NCI-H2171 treated with DMSO at 0.1 percent for 48 hours (cell line): ENCODE measurements around the gene THOC5.
"Not testable (repeated sequence)": the region's sequence is repeated elsewhere in the genome, so short reads cannot be mapped to it uniquely, and the experiment has no call there.

Experiments
- DNase-seq: peaks from one replicate; lab custom pipeline; 2025; lab: John Stamatoyannopoulos, UW

Gene THOC5

GRCh38 chr22:29509298-29509697 is 44.3 kb downstream of the THOC5 start:
- DNase-seq = no peak

DNA sequence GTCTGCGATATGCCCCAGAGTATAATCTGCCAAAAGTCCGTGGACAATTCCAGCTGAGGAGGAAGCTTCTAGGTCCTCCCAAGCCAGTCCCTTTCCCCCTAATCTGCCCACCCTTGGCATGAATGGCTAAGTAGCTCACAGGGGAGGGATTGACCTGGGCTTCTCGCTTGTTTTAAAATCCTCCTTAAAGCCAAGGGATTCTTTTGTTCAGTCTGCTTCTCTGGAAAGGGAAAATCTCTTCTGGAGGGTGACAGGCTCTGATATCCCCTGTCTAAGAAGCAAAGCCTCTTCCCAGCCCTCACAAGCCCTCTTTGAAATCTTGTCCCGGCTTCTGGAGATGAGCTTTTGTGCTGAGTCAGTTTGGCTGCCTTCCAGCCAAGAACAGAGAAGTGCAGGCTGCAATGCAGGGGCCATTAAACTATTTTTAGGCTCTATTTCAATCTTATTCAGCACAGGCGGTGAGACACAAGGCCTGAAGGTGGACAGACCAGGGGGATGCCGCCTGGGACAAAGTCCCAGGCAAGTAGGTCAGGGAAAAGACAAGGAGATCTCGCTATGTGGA is 49.7 kb downstream of the THOC5 start:
- DNase-seq = peak; percentile 91

DNA sequence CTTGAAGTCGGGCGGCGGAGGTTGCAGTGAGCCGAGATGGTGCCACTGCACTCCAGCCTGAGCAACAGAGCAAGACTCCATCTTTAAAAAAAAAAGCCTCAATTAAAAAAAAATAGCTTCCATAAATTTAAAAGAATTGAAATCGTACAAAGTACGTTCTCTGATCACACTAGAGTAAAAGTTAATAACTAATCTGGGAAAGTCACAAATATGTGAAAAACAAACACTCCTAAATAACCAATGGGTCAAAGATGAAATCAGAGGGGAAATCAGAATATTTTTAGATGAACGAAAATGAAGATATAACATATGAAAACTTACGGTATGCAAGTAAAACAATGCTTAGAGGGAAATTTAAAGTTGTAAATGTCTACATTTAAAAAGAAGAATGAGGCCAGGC is 53.7 kb downstream of the THOC5 start:
- DNase-seq = no peak

DNA sequence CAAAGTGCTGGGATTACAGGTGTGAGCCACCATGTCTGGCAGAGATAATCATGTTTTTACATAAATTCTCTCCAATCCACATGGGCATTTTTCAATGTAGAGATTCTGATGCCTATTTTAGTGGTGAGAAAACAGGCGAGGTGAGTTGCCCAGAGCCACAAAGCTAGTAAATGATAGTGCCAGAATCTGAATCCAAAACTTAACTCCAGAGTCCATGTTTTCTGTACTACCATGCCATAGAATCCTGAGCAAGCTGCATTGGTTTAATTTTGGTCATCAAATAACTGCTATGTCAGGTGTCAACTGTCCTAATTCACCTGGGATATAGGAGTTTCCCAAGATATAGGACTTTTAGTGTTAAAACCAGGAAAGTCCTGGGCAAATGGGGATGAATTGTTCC is 59.9 kb downstream of the THOC5 start:
- DNase-seq = no peak

DNA sequence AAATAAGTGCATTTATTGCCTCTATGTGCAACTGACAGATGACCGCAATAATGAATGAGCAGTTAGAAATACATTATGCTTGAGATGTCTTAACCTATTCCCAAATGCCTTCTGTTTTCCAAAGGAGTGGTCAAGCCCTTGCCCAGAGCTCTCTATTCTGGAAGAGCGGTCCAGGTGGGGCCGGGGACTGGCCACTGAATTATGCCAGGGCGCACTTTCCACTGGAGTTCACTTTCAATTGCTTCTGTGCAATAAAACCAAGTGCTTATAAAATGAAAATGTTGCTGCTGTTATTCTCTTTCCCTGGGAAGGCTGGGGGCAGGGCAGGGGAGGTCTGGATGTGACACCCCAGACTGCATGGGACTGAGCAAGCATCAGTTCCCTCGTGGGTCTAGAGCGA is 62.5 kb downstream of the THOC5 start:
- DNase-seq = no peak

- DNase-seq = not testable (repeated sequence)
Observed at GRCh38 chr22:29489127-29489780, 64.3 kb downstream of the THOC5 start.

GRCh38 chr22:29487426-29487986 is 66.1 kb downstream of the THOC5 start:
- DNase-seq = no peak

DNA sequence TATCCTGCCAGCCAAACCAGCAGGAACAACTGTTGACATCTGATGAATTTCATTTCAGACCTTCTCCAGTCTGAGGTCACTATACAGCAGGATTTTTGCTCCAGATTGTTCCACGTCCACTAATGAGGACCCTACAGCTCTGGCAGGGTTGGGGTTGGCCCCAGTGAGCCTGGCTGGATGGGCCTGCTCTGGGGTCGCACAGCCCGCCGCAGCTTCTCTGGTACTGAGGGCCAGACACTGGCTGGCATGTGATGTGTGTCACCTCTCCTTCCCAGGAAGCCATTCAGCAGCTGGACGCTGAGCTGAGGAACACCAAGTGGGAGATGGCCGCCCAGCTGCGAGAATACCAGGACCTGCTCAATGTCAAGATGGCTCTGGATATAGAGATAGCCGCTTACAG is 68.1 kb downstream of the THOC5 start:
- DNase-seq = no peak

DNA sequence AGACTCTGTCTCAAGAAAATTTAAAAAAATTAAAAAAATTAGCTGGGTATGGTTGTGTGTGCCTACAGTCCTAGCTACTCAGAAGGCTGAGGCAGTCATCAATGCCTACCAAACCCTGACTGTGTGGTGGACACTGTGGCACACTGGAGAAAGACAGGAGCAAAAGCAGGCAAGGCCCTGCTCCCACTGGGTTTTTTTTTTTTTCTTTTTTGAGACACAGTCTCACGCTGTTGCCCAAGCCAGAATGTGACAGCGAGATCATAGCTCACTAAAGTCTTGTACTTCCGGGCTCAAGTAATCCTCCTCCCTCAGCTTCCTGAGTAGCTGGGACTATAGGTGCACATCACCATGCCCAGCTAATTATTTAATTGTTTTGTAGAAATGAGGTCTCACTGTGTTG is 68.9 kb downstream of the THOC5 start:
- no peak for DNase-seq

DNA sequence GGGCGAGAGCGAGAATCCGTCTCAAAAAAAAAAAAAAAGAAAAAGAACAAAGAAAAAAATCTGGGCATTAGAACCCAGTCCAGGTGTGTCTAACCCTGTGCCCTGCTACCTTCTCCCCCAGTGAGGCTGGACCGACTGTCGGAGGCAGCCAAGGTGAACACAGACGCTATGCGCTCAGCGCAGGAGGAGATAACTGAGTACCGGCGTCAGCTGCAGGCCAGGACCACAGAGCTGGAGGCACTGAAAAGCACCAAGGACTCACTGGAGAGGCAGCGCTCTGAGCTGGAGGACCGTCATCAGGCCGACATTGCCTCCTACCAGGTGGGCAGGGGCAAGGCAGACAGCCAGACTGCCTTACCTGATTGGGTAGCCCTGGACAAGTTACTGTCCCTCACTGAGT is 70.3 kb downstream of the THOC5 start:
- no peak for DNase-seq

- DNase-seq = no peak
Observed at GRCh38 chr22:29482726-29483125, 70.8 kb downstream of the THOC5 start.

GRCh38 chr22:29482253-29482652 is 71.3 kb downstream of the THOC5 start:
- DNase-seq = no peak

DNA sequence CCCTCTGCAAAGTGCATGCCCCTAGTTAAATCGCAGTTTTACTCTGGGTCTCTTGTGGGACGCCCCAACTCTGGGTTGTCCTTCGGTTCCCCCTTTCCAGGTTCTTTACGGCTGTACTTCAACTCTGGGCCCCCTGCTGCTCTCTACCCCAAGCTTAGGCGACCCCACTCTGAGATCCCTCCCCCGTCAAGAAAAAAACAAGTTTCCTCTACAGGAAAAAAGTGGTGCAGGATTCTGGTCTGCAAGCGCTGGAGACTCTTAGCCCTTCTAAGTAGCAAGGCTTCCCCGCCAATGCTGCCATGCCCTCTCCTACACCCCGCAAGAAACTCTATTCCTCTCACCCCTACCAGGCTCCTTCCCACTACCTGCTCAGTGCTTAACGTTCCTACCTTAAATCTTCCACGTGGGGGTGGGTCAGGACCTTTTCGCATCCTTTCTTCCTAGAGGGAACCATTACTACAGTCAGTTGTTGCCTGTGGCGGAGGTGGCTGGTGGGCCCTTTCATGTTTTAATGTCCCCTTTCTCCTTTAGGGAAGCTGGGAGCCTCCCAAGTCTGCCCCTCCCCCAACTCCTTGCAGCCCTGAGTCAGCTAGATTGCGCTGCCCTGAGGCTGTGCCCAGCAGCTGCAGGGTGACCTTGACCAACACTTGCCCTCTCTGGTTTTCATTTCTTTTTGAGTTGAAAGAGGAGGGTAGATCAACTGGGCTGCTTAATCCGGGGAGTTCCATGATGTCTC is 72.1 kb downstream of the THOC5 start:
- DNase-seq = no peak

DNA sequence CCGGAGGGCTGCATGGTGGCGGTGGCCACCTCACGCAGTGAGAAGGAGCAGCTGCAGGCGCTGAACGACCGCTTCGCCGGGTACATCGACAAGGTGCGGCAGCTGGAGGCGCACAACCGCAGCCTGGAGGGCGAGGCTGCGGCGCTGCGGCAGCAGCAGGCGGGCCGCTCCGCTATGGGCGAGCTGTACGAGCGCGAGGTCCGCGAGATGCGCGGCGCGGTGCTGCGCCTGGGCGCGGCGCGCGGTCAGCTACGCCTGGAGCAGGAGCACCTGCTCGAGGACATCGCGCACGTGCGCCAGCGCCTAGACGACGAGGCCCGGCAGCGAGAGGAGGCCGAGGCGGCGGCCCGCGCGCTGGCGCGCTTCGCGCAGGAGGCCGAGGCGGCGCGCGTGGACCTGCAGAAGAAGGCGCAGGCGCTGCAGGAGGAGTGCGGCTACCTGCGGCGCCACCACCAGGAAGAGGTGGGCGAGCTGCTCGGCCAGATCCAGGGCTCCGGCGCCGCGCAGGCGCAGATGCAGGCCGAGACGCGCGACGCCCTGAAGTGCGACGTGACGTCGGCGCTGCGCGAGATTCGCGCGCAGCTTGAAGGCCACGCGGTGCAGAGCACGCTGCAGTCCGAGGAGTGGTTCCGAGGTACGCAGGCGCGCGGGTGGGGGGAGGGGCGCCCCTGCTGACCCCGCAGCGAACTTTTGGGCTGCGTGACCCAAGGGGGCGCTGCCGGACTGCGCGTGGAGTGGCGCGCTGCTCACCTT is 72.9 kb downstream of the THOC5 start:
- no peak for DNase-seq

DNA sequence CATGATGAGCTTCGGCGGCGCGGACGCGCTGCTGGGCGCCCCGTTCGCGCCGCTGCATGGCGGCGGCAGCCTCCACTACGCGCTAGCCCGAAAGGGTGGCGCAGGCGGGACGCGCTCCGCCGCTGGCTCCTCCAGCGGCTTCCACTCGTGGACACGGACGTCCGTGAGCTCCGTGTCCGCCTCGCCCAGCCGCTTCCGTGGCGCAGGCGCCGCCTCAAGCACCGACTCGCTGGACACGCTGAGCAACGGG is 73.4 kb downstream of the THOC5 start:
- DNase-seq = no peak

- no peak for DNase-seq
Observed at GRCh38 chr22:29479417-29480261, 73.9 kb downstream of the THOC5 start, which contains the start of gene NEFH. NEFH (plus strand) TSS chr22:29480218; CDS start chr22:29480263, 45 bp downstream.

DNA sequence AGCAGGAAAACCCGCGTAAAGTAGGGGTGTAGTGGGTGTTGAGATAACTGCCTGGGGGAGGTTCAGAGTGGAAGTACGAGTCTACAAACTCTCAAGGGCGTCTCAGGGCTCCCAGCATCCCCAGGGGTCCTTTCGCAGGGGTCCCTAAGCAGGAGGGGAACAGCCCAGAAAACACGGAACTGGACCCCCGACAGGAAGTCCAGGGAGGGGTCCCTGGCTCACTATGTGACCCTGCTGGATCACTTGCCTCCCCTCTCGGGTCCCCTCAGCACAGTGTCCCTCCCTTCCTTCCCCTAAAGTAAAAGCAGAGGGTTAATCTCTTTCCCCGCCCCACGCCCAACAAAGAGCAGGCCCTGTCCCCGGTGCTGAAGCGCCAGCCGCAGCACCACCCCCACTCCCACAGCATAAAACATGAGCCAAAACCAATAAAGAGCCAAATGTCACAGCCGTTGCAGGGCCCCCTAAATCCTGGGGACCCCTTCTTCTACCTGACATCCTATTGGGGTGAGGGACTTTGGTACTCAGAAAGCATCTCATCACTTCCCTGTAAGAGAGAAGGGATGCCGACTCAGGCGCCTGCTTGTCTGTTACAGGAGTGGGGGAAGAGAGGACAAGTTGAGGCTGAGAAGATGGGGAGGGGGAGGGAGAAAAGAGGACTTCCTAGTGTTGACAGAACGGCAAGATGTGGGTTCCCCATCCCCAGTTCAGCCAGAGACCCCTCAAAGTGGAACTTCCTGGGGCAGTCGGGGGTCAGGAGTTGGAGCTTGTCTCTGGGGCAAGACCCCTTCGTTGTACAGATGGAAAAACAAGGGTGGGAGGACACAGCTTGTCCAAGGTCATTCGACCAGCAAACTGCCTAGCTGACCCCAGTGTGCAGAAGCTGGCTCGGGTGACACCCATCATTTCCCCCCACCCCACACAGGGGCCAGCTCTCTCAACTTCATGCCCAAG is 75.0 kb downstream of the THOC5 start:
- no peak for DNase-seq

DNA sequence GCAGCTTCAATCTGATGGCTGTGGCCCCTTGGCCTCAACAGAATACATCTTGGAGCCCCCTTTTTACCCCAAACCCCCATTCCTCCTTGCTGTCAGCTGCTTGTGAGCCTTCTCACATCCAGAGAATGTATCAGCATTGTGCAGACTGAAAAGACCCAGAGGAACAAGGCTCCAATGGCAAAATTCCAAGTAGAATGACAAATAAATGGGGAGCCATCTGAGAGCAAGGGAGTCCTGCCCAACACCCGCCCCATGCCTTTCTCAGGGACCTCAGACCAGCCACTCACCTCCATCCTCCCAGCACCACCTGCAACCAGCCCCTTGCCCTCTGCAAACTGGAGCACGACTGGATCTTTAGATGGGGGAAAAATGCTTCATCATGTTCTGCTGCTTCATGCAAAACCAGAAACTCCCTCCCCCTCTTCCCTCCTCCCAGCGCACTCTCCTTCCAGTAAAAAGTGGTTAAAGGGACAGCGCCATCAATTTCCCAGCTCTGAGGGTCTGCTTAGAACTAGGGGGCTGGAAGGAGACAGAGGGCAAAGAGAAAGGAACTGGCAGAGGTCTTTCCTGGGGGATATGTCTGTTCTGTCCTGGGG is 75.7 kb downstream of the THOC5 start:
- DNase-seq = peak; percentile 41

DNA sequence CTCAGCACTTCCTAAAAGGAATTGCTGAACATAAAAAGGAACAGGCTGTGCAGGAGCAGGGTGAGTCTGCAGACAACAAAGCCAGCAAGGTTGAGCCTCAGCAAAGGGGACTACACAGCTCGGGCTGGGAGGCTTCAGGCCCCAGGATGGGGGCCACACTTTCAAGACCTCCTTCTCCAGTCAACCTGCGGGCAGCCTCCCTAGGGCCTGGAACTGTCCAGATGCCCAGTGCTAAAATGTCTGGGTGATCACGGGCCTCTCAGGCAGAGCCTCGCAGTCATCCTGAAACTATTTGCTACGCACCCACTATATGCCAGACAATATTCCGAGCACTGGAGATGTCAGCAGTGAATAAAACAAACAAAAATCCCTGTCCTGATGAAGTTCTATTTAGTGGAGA is 77.4 kb downstream of the THOC5 start:
- peak; percentile 39 for DNase-seq

DNA sequence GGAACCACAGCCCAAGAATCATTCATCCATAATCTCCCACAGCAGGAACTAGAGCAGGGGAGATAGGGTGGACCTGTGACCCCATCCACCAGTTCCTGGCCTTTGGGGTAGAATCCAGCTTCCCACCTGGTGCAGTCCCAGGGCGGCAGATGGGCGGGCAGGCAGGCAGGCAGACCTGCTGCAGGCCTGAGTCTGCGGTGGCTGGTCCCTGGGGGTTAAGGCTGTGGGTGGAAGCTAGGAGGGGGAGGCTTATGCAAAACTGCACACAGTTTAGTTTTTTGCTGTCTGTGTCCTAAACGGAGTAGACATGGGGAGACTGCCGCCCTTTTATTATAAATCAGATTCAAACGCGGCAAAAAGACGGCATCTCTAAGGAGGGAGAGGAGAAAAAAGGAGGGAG is 78.0 kb downstream of the THOC5 start:
- DNase-seq = peak; percentile 92
